SK-N-SH treated with all-trans-retinoic acid at 6 μM for 48 hours (cell line): ENCODE results near the gene ALK.

Source experiments
- ATAC-seq: fragments of 200-7000 bp; cut with Tn5 transposase; 3 replicates; pipeline ENCODE4 v1.9.1; 2020; ENCODE audit warnings: mild to moderate bottlenecking, moderate library complexity
- ARNTL ChIP-seq: fragments of 450-650 bp; formaldehyde crosslinking; IDR thresholded peaks from 2 replicates; pipeline ENCODE4 v1.5.0; 2020; ENCODE audit warnings: low read depth, mild to moderate bottlenecking, moderate library complexity, borderline replicate concordance
- BACH2 ChIP-seq: fragments of 250-450 bp; sonication (Bioruptor Pico); IDR thresholded peaks from 2 replicates; pipeline ENCODE4 v1.9.0; 2021; ENCODE audit warnings: mild to moderate bottlenecking, borderline replicate concordance
- CREB5 ChIP-seq: fragments of 250-450 bp; sonication (Bioruptor Pico); IDR thresholded peaks from 2 replicates; pipeline ENCODE4 v1.5.1; 2020; ENCODE audit warnings: low read depth, mild to moderate bottlenecking, moderate library complexity
- CSDC2 ChIP-seq: fragments of 250-450 bp; sonication (Bioruptor Pico); IDR thresholded peaks from 2 replicates; pipeline ENCODE4 v1.5.0; 2020; ENCODE audit warnings: mild to moderate bottlenecking, moderate library complexity
- CSRNP3 ChIP-seq: fragments of 250-450 bp; sonication (Bioruptor Pico); IDR thresholded peaks from 2 replicates; pipeline ENCODE4 v1.5.1; 2021; ENCODE audit warnings: mild to moderate bottlenecking, moderate library complexity
- ISL1 ChIP-seq: fragments of 250-450 bp; sonication (Bioruptor Pico); IDR thresholded peaks from 2 replicates; pipeline ENCODE4 v2.1.2; 2022; ENCODE audit warnings: mild to moderate bottlenecking, moderate library complexity
- OSR1 ChIP-seq: fragments of 250-450 bp; sonication (Bioruptor Pico); IDR thresholded peaks from 2 replicates; pipeline ENCODE4 v1.8.0; 2022; ENCODE audit warnings: moderate library complexity, mild to moderate bottlenecking, inconsistent platforms
- POU6F1 ChIP-seq: fragments of 250-450 bp; sonication (Bioruptor Pico); IDR thresholded peaks from 2 replicates; pipeline ENCODE4 v1.8.0; 2021; ENCODE audit warnings: low read depth, mild to moderate bottlenecking, moderate library complexity, borderline replicate concordance
- PPARA ChIP-seq: fragments of 250-450 bp; sonication (Bioruptor Pico); IDR thresholded peaks from 2 replicates; pipeline ENCODE4 v1.5.0; 2020; ENCODE audit warnings: mild to moderate bottlenecking, borderline replicate concordance
- RARB ChIP-seq: fragments of 250-450 bp; sonication (Bioruptor Pico); IDR thresholded peaks from 2 replicates; pipeline ENCODE4 v1.8.0; 2021; ENCODE audit warnings: mild to moderate bottlenecking, moderate library complexity
- SNAI2 ChIP-seq: fragments of 250-450 bp; sonication (Bioruptor Pico); IDR thresholded peaks from 2 replicates; pipeline ENCODE4 v1.5.0; 2020; ENCODE audit warnings: mild to moderate bottlenecking, moderate library complexity
- TCF4 ChIP-seq: fragments of 250-450 bp; sonication (Bioruptor Pico); IDR thresholded peaks from 2 replicates; pipeline ENCODE4 v1.8.0; 2021; ENCODE audit warnings: mild to moderate bottlenecking, moderate library complexity, borderline replicate concordance
- TOX ChIP-seq: fragments of 250-450 bp; sonication (Bioruptor Pico); IDR thresholded peaks from 2 replicates; pipeline ENCODE4 v1.8.0; 2021; ENCODE audit warnings: mild to moderate bottlenecking, moderate library complexity, borderline replicate concordance
- TSHZ2 ChIP-seq: fragments of 250-450 bp; sonication (Bioruptor Pico); IDR thresholded peaks from 2 replicates; pipeline ENCODE4 v1.5.0; 2020; ENCODE audit warnings: mild to moderate bottlenecking, moderate library complexity
- ZC3H10 ChIP-seq: fragments of 250-450 bp; sonication (Bioruptor Pico); IDR thresholded peaks from 2 replicates; pipeline ENCODE4 v1.5.1; 2021; ENCODE audit warnings: mild to moderate bottlenecking, moderate library complexity
- ZFP3 ChIP-seq: fragments of 250-450 bp; sonication (Bioruptor Pico); IDR thresholded peaks from 2 replicates; pipeline ENCODE4 v1.5.0; 2020; ENCODE audit warnings: mild to moderate bottlenecking, moderate library complexity
- ZFP30 ChIP-seq: fragments of 450-650 bp; formaldehyde crosslinking; IDR thresholded peaks from 2 replicates; pipeline ENCODE4 v1.5.0; 2022; ENCODE audit warnings: mild to moderate bottlenecking, moderate library complexity
- ZNF565 ChIP-seq: fragments of 450-650 bp; formaldehyde crosslinking; conservative IDR thresholded peaks from 2 replicates; pipeline ENCODE4 v1.5.0; 2020; ENCODE audit warnings: low read depth, mild to moderate bottlenecking, moderate library complexity
- ZNF70 ChIP-seq: fragments of 450-650 bp; formaldehyde crosslinking; IDR thresholded peaks from 2 replicates; pipeline ENCODE4 v1.5.0; 2020; ENCODE audit warnings: mild to moderate bottlenecking, moderate library complexity
- ZNF8 ChIP-seq: fragments of 450-650 bp; formaldehyde crosslinking; IDR thresholded peaks from 2 replicates; pipeline ENCODE4 v1.5.0; 2020; ENCODE audit warnings: mild to moderate bottlenecking, moderate library complexity

The ALK gene

GRCh38 chr2:29360016-29360784 lies 561.2 kb downstream of the ALK start:
- no peak for TF ChIP-seq ZNF8
- no peak for TF ChIP-seq RARB
- no peak for TF ChIP-seq POU6F1 (CRISPR knock-in tag)
- TF ChIP-seq CSRNP3 (CRISPR knock-in tag), result no peak
- TF ChIP-seq BACH2 (CRISPR knock-in tag), result no peak
- no peak for TF ChIP-seq ISL1 (CRISPR knock-in tag)
- no peak for TF ChIP-seq ZFP3 (CRISPR knock-in tag)
- no peak for ATAC-seq

- no peak for TF ChIP-seq ZFP3 (CRISPR knock-in tag)
- no peak for TF ChIP-seq RARB
- TF ChIP-seq POU6F1 (CRISPR knock-in tag), result no peak
- TF ChIP-seq BACH2 (CRISPR knock-in tag), result no peak
- no peak for TF ChIP-seq ZNF565
- TF ChIP-seq ZNF70 (CRISPR knock-in tag), result no peak
- no peak for TF ChIP-seq CSDC2
- no peak for TF ChIP-seq CSRNP3 (CRISPR knock-in tag)
- TF ChIP-seq ZFP30 (CRISPR knock-in tag), result no peak
- no peak for TF ChIP-seq ZNF8
- TF ChIP-seq ISL1 (CRISPR knock-in tag), result no peak
- TF ChIP-seq PPARA, result no peak
- no peak for TF ChIP-seq ZC3H10 (CRISPR knock-in tag)
- TF ChIP-seq TCF4 (CRISPR knock-in tag), result no peak
- ATAC-seq, result no peak
Measured at GRCh38 chr2:29353403-29353991, 567.9 kb downstream of the ALK start.

- TF ChIP-seq ZFP30 (CRISPR knock-in tag) (no peak), SNAI2 (CRISPR knock-in tag) (no peak), OSR1 (CRISPR knock-in tag) (no peak), CSRNP3 (CRISPR knock-in tag) (no peak), ARNTL (no peak), ZFP3 (CRISPR knock-in tag) (no peak), BACH2 (CRISPR knock-in tag) (no peak)
- ATAC-seq, result no peak
Measured at GRCh38 chr2:29351916-29352591, 569.3 kb downstream of the ALK start.

GRCh38 chr2:29351248-29351647 lies 570.1 kb downstream of the ALK start:
- no peak for ATAC-seq
- no peak for TF ChIP-seq BACH2 (CRISPR knock-in tag)
- no peak for TF ChIP-seq TOX (CRISPR knock-in tag)
- TF ChIP-seq ZNF565, result no peak
- TF ChIP-seq ZFP3 (CRISPR knock-in tag), result no peak
- no peak for TF ChIP-seq SNAI2 (CRISPR knock-in tag)
- no peak for TF ChIP-seq ARNTL
- TF ChIP-seq TSHZ2 (CRISPR knock-in tag), result no peak
- no peak for TF ChIP-seq ZC3H10 (CRISPR knock-in tag)
- no peak for TF ChIP-seq CREB5 (CRISPR knock-in tag)
- TF ChIP-seq ISL1 (CRISPR knock-in tag), result no peak
- TF ChIP-seq CSDC2, result no peak
- no peak for TF ChIP-seq RARB
